Skeletal muscle tissue (tissue), 4 donors: ENCODE results near the gene PITPNM3. TPM values are rescaled to one million over a fixed set of nuclear protein-coding genes. Genes with fewer than 3 reads are reported as not detected.

Experiments
- H3K27ac ChIP-seq: one replicate; pipeline ENCODE4 v1.7.0; 2013; ENCODE audit warnings: mild to moderate bottlenecking, low read depth, low read length, inconsistent platforms
- H3K27me3 ChIP-seq, 3 donors: one replicate each; pipeline ENCODE4 v1.7.0; 2013; ENCODE audit warnings: low read length in 3 of 3; ENCODE audit not compliant: control insufficient read depth in 3 of 3, insufficient read depth in 3 of 3
- H3K36me3 ChIP-seq, 3 donors: one replicate each; pipeline ENCODE4 v1.7.0; 2013; ENCODE audit warnings: low read length in 3 of 3; ENCODE audit not compliant: control insufficient read depth in 3 of 3, insufficient read depth in 3 of 3
- H3K4me1 ChIP-seq, 3 donors: one replicate each; pipeline ENCODE4 v1.7.0; 2013; ENCODE audit warnings: low read length in 3 of 3, mild to moderate bottlenecking in 3 of 3; ENCODE audit not compliant: control insufficient read depth in 3 of 3, insufficient read depth in 3 of 3
- H3K4me3 ChIP-seq, 3 donors: one replicate each; pipeline ENCODE4 v1.7.0; 2013; ENCODE audit warnings: low read length in 3 of 3
- H3K9ac ChIP-seq, 3 donors: one replicate each; pipeline ENCODE4 v1.7.0; 2013; ENCODE audit warnings: low read length in 3 of 3, mild to moderate bottlenecking in 3 of 3, moderate library complexity in 2 of 3, low read depth in 1 of 3
- H3K9me3 ChIP-seq, 3 donors: one replicate each; pipeline ENCODE4 v1.7.0; 2013; ENCODE audit warnings: low read length in 3 of 3; ENCODE audit not compliant: control insufficient read depth in 3 of 3
- total RNA-seq: library from RNA; depleted of rRNA; stranded (reverse); fragments of >200 nt; gene quantifications from one replicate; pipeline ENCODE4 v1.2.3, GENCODE V29; 2014
- donor health status: Osteomylitis.

The PITPNM3 gene
- total RNA-seq, 1 donor from 2014 or later, result 1.0 TPM

DNA sequence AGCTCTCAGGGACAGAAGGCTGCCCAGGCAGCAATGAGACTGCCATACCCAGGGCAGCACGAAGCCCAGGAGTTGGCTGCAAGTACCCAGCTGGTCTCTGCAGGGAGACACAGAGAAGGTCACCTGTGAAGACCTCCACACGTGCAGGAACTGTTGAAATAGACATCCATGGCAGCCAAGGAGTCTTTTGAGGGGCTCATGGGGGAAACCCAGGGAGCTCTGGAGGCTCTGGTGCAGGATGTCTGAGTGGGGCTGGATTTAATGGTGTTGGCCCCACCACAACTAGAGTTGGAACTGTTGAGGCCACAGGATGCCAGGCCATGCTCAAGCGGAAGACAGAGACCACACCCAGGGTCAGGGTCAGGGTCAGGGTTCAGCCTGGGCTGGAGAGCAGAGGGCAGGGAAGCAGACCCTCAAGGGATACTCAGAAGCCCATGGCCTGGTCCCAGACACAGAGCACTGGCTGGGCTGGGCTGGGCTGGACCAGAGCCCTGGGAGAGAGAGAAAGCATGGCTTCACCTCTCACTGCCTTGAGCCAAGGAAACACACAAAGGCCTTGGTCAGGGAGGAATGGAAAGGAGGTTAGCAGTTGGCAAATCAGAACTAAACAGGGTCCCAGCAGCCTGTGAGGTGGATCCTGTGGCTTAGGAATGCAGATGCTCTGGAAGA, 21.4 kb downstream of the PITPNM3 start:
- no peak overlapping the region for H3K27ac ChIP-seq
- H3K27me3 ChIP-seq, result peaks cover 0 to 8% (median 0%) of the 10 kb centered on the region in 3 donors
- no peak overlapping the region for H3K4me3 ChIP-seq
- H3K4me1 ChIP-seq, result peaks cover 6 to 12% (median 8%) of the 10 kb centered on the region in 3 donors
- H3K9ac ChIP-seq, result no peak overlapping the region
- H3K9me3 ChIP-seq, result peaks cover 5 to 7% (median 5%) of the 10 kb centered on the region in 3 donors
- H3K36me3 ChIP-seq, result peaks cover 0 to 3% (median 0%) of the 10 kb centered on the region in 3 donors

DNA sequence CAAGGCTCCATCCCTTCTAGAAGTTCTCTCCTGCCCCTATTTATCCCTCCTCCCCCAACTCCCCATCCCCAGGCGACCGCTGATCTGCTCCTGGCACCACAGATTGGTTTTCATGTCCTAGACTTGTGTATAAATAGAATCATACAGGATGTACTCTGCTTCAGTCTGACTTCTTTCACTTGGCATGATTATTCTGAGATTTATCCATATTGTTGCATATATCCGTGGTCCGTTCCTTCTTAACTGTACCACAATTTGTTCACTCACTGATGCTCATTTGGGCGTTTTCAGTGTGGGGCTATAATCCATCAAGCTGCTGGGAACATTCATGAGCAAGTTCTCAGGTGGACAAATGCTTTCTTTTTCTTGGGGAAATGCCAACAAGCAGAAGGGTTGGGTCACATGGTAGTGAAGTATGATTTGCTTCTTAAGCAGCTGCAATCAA, 23.9 kb downstream of the PITPNM3 start:
- Histone ChIP-seq H3K27ac (no peak overlapping the region), H3K27me3 (peaks cover 0 to 4% (median 0%) of the 10 kb centered on the region in 3 donors)

DNA sequence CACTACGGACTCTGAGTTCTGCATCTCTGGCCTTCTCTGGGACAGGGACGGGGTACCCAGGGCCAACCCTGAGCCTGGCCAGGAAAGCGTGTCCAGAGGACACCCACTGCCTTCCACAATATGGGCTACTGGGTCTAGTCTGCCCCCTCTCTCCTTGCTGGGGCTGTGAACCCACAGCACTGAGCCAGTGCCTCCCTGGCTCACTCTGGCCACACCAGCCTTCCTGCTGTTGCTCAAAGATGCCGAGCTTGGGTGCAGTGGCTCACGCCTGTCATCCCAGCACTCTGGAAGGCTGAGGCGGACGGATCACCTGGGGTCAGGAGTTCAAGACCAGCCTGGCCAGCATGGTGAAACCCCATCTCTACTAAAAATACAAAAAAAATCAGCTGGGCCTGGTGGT, 24.8 kb downstream of the PITPNM3 start:
- Histone ChIP-seq H3K9me3 (no peaks in the 10 kb centered on the region), H3K9ac (no peak overlapping the region), H3K27ac (no peak overlapping the region), H3K27me3 (peaks cover 0 to 6% (median 0%) of the 10 kb centered on the region in 3 donors), H3K4me1 (peaks cover 6 to 12% (median 8%) of the 10 kb centered on the region in 3 donors), H3K4me3 (no peak overlapping the region), H3K36me3 (no peaks in the 10 kb centered on the region)

More for the DNA sequence above, 23.9 kb downstream of the PITPNM3 start:
- Histone ChIP-seq H3K4me3 (no peak overlapping the region), H3K4me1 (peaks cover 6 to 12% (median 8%) of the 10 kb centered on the region in 3 donors), H3K9me3 (no peaks in the 10 kb centered on the region), H3K36me3 (peaks cover 0 to under 1% (median 0%) of the 10 kb centered on the region in 3 donors), H3K9ac (no peak overlapping the region)

DNA sequence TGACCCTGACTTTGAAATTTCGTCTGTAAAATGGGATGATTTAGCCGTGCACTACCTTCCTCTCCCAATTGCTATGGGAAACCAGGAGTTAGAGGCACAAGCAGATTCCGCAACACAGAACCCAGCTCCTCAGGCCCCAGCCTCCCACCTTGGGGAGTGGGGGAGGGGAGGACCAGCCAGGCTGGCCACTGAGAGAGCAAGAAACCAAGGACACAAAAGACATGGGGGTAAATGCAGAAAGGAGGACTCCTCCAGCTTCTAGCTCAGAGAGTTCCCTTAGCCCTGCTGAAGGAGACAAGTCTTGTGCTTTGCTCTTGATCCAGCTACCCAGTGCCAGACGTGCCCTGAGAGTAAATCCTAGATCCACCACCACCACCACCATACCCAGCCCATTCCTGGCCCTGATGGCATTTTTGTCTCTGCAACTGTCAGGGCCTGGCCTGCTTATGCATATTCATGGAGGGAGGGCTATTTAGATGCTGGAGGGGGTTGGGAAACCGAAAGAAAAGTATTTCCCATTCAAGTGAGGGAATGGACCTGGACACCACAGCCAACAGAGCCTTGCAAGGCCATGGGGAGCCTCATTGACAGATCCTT, 25.9 kb downstream of the PITPNM3 start:
- Histone ChIP-seq H3K9ac (no peak overlapping the region), H3K27ac (no peak overlapping the region), H3K9me3 (no peaks in the 10 kb centered on the region), H3K4me1 (peaks cover 6 to 12% (median 8%) of the 10 kb centered on the region in 3 donors), H3K27me3 (peaks cover 0 to 6% (median 0%) of the 10 kb centered on the region in 3 donors), H3K4me3 (no peak overlapping the region), H3K36me3 (no peaks in the 10 kb centered on the region)

DNA sequence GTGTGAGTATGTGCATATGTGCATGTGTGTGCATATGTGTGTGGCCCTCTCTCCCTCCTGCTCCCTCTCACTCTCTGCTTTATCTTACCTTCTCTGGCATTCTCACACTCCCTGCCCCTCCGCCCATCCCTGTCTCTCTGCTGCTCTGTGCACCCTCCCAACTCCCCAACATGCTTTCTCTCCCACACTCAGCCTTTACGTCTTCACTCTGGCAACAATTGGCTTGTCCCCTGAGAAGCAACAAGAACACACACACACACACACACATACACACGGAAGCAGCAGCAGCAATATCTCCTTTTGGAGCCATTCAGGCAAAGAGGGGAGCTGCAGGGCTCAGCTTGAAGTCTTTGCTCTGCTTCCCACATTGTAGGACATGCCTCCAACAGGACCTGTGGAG, 27.8 kb downstream of the PITPNM3 start:
- H3K4me1 ChIP-seq, result peaks cover 6 to 12% (median 8%) of the 10 kb centered on the region in 3 donors
- no peak overlapping the region for H3K27ac ChIP-seq
- peaks cover 0 to 6% (median 0%) of the 10 kb centered on the region in 3 donors for H3K27me3 ChIP-seq
- no peaks in the 10 kb centered on the region for H3K9me3 ChIP-seq
- H3K36me3 ChIP-seq, result no peaks in the 10 kb centered on the region
- no peak overlapping the region for H3K9ac ChIP-seq
- H3K4me3 ChIP-seq, result no peak overlapping the region

DNA sequence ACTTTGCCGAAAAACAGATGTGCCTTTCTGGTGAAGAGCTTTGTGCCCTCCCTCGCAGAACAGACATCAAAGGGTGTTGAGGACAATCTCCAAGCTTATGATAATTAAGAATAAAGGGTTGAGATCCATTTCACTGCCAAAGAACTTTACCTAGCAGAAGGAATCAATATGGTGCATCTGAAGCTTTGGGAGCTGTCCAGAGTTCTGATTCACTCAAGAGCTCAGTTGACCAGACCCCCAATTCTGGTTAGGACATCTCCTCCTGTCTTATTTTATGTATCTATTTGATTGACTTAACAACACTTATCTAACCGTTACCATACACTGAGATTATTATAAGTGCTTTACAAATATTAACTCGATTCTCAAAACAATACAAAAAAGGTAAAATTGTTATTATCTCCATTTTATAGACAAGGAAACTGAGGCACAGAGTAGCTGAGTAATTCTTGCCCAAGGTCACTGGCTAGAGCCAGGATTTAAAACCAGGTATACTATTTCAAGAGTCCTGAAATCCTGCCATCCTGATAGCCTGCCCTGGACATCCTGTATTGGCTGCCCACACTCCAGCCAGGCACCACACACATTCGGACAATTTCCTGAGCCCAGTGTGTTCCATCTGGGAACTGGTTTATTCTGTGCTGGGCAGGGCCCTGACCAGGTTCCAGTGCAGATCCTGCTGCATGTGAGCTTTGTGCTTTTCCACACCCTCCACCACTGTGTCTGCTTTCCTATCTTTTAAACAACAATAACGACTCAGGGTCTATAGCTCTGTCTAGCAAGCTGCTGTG, 29.8 kb downstream of the PITPNM3 start:
- Histone ChIP-seq H3K36me3 (no peaks in the 10 kb centered on the region), H3K4me1 (peaks cover 0 to 3% (median 0%) of the 10 kb centered on the region in 3 donors), H3K27me3 (peaks cover 0 to 6% (median 0%) of the 10 kb centered on the region in 3 donors), H3K9me3 (no peaks in the 10 kb centered on the region), H3K9ac (no peak overlapping the region), H3K27ac (no peak overlapping the region), H3K4me3 (no peak overlapping the region)

DNA sequence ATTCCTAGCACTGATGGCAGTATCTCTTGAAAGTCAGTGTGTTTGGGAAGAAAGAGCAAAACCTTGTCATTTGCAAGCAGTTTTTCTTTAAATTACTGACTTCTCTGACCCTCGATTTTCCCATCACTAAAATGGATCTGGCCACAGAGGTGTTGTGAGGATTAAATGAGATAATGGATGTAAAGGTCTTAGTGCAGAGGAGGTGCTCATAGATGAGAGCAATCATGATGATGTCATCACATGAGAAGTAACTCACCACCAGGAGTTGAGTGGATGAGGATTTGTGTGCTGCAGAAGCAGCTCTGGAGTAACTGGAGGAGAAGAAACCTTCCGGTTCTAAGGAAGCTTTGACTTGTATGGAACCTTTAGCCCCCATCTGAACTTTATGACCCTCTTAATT, 30.6 kb downstream of the PITPNM3 start:
- H3K27ac ChIP-seq, result no peak overlapping the region
- H3K9me3 ChIP-seq, result no peaks in the 10 kb centered on the region
- no peaks in the 10 kb centered on the region for H3K36me3 ChIP-seq
- no peak overlapping the region for H3K9ac ChIP-seq
- H3K4me3 ChIP-seq, result no peak overlapping the region
- no peaks in the 10 kb centered on the region for H3K4me1 ChIP-seq
- H3K27me3 ChIP-seq, result peaks cover 0 to 6% (median 0%) of the 10 kb centered on the region in 3 donors

DNA sequence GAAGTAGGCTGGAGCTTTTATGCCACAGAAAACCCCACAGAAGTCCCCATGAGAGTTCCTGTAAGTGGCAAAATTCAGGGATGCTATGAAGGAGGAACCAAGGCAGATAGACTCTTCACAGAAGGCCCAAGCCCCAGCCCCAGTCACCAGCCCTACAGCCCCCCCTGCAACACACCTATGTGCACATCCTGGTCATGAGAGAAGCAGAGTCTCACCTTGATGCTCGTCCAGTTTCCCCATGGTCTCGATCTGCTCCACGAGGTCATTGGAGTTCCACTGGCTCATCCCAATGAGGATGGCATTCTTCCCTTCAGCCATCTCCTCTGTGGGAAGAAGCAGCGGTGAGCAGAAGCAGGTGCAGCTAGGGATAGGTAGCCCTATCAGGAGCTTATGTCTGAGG, 31.2 kb downstream of the PITPNM3 start:
- no peaks in the 10 kb centered on the region for H3K9me3 ChIP-seq
- H3K27ac ChIP-seq, result no peak overlapping the region
- H3K36me3 ChIP-seq, result no peaks in the 10 kb centered on the region
- peaks cover 0 to 4% (median 0%) of the 10 kb centered on the region in 3 donors for H3K27me3 ChIP-seq
- no peaks in the 10 kb centered on the region for H3K4me1 ChIP-seq
- no peak overlapping the region for H3K9ac ChIP-seq
- no peak overlapping the region for H3K4me3 ChIP-seq

DNA sequence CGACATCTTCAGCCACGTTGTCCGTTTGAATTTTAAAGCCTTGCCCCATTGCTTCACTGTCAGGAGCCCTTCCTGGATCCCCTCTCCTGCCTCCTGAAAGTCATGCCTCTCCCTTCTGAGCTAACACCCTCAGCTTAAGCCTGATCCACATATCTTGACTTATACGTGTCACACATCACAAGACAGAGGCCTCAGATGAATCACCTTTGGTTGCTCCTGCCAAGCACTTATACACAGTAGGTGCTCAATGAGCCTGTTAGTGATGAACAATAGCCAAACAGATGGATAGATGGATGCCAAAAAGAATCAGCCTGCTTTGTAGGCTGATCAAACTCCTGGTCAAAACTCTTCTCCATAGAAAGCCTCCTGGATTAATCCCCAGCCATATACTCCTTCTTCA, 31.8 kb downstream of the PITPNM3 start:
- Histone ChIP-seq H3K4me3 (no peak overlapping the region), H3K4me1 (no peaks in the 10 kb centered on the region), H3K27ac (no peak overlapping the region), H3K9ac (no peak overlapping the region), H3K9me3 (no peaks in the 10 kb centered on the region), H3K36me3 (no peaks in the 10 kb centered on the region), H3K27me3 (peaks cover 0 to 2% (median 0%) of the 10 kb centered on the region in 3 donors)
